Choroid plexus epithelial cell (primary cell): Measurements from ENCODE around the gene ATXN1.
A peak's percentile ranks its signal among the peaks of the same experiment; 100 is the strongest.

Experiments
- DNase-seq: peaks from one replicate; pipeline ENCODE4 v3.0.0-alpha.2; 2010; ENCODE audit warnings: low read depth
- H3K4me3 ChIP-seq: 2 replicates; pipeline ENCODE4 v1.5.1; 2011; ENCODE audit warnings: low read depth, mild to moderate bottlenecking, control low read depth, low read length, moderate library complexity
- CTCF ChIP-seq: conservative IDR thresholded peaks from 2 replicates; pipeline ENCODE4 v1.5.1; 2011; ENCODE audit warnings: low read depth, mild to moderate bottlenecking, control low read depth, inconsistent platforms, low read length, moderate library complexity

The ATXN1 gene

GRCh38 chr6:16673011-16673797 lies 88.1 kb downstream of the ATXN1 start:
- DNase-seq, result no peak
- no peak for TF ChIP-seq CTCF
- no peak overlapping the region for H3K4me3 ChIP-seq

GRCh38 chr6:16671302-16672289 lies 89.7 kb downstream of the ATXN1 start:
- no peak for DNase-seq
- TF ChIP-seq CTCF, result no peak
- no peak overlapping the region for H3K4me3 ChIP-seq

- no peak overlapping the region for H3K4me3 ChIP-seq
- no peak for TF ChIP-seq CTCF
- no peak for DNase-seq
Measured at GRCh38 chr6:16670617-16671051, 90.6 kb downstream of the ATXN1 start.

GRCh38 chr6:16670183-16670582 lies 91.1 kb downstream of the ATXN1 start:
- DNase-seq, result no peak
- TF ChIP-seq CTCF, result no peak
- no peak overlapping the region for H3K4me3 ChIP-seq

- TF ChIP-seq CTCF, result no peak
- peak; percentile 81 for DNase-seq
- no peak overlapping the region for H3K4me3 ChIP-seq
Measured at GRCh38 chr6:16669227-16669626, 92.0 kb downstream of the ATXN1 start.

- DNase-seq, result no peak
- no peak overlapping the region for H3K4me3 ChIP-seq
- no peak for TF ChIP-seq CTCF
Measured at GRCh38 chr6:16667509-16667908, 93.8 kb downstream of the ATXN1 start.
